ENCODE data around the gene RAB32.

The RAB32 gene

DNA sequence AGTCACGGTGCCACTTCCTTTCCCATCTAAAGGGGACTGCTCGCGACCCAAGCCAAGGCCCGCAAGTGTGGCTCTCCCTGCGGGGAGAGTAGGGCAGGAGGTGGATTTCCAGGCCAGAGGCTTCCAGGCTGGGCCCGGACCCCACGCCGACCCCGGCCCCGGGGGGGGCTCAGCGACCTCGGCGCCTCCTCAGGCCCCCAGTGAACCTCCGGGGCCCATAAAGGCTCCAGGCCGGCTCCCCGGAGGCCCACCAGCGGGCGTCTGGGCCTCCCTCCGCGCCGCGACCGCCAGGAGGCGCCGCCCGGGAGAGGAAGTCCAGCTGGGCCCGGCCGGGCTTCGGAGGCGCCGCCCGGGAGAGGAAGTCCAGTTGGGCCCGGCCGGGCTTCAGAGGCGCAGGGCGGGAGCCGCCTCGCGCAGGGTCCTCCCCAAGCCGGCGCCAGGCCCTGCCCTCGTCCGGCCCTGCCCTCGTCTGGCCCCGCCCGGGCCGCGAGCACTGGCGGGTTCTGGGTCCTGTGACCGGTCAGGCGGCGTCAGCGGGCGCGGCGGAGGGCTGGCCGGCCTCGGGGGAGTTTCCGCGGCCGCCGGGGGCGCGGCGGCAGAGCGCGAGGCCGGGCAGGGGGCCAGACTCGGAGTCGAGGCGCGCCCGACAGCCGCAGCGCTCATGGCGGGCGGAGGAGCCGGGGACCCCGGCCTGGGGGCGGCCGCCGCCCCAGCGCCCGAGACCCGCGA is at the start of gene RAB32:
RAB32 (plus strand) TSS at position 623 of the 729 bp plus-strand sequence; CDS start at position 662, 39 bp downstream.
- TF ChIP-seq, protein P1, sequence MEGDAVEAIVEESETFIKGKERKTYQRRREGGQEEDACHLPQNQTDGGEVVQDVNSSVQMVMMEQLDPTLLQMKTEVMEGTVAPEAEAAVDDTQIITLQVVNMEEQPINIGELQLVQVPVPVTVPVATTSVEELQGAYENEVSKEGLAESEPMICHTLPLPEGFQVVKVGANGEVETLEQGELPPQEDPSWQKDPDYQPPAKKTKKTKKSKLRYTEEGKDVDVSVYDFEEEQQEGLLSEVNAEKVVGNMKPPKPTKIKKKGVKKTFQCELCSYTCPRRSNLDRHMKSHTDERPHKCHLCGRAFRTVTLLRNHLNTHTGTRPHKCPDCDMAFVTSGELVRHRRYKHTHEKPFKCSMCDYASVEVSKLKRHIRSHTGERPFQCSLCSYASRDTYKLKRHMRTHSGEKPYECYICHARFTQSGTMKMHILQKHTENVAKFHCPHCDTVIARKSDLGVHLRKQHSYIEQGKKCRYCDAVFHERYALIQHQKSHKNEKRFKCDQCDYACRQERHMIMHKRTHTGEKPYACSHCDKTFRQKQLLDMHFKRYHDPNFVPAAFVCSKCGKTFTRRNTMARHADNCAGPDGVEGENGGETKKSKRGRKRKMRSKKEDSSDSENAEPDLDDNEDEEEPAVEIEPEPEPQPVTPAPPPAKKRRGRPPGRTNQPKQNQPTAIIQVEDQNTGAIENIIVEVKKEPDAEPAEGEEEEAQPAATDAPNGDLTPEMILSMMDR (IDR thresholded peaks at IDR 0.05; ENCODE audit: low read depth, low read length), result peak; percentile 30
- H3K4me3 ChIP-seq (replicated peaks in 1 of 2; ENCODE audit: low read depth in 2 of 2, low read length in 2 of 2), result peak within 1 kb of the TSS; percentile 87 to 90
- DNase-seq (ENCODE audit: low read depth in 2 of 2), result peak; percentile 93 to 98

DNA sequence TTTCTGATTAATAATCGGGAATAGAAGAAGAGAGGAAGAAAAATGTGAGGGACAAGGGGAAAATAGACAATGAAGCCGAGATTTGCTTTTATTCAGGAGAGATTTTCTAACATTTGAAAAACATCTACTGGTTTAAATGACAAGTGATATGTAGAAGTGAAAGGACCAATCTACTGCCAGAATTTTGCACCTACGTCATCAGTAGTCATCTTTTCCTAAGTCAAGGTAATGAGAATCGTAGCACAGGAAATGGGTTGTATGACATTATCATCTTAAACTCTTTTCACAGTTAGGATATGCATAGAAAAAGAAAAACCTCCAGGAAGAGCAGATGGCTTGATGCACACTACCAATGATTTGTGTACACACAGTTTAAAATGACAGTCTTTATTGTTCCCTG is 45.3 kb upstream of the RAB32 start:
- TF ChIP-seq, protein P1 (IDR thresholded peaks at IDR 0.05; ENCODE audit: low read depth, low read length), result no peak
- no peak overlapping the region for H3K4me3 ChIP-seq (replicated peaks in 1 of 2; ENCODE audit: low read depth in 2 of 2, low read length in 2 of 2)
- peak in 1 of 2 donors; percentile 2 for DNase-seq (ENCODE audit: low read depth in 2 of 2)

DNA sequence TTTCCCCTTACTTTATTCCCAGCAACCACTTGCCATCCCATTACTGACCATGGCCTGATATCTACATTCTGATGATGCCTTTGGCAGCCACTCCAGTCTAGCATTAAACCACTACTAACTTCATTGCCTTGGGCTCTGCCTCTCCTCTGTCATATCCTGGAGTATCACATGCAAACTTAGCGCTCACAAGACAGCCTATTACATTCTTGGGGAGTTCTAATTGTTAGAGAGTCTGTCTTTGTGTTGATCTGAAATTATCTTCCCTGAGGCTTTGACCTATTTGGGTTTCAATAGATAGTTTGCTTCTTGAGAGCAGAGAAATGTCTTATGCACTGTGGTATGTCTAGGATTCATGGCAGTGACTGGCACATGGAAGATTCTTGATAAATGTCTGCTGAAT is 40.5 kb upstream of the RAB32 start:
- H3K4me3 ChIP-seq (replicated peaks in 1 of 2; ENCODE audit: low read depth in 2 of 2, low read length in 2 of 2), result no peak overlapping the region
- TF ChIP-seq, protein P1 (IDR thresholded peaks at IDR 0.05; ENCODE audit: low read depth, low read length), result no peak
- DNase-seq (ENCODE audit: low read depth in 2 of 2), result no peak

DNA sequence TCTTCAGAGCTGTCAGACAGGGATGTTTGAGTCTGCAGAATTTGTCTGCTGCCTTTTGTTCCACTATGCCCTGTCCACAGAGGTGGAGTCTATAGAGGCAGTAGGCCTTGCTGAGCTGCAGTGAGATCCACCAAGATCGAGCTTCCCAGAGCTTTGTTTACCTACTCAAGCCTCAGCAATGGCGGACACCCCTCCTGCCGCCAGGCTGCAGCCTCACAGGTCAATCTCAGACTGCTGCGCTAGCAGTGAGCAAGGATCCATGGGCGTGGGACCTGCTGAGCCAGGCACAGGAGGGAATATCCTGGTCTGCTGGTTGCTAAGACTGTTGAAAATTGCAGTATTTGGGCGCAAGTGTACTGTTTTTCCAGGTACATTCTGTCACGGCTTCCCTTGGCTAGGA is 28.4 kb upstream of the RAB32 start:
- no peak for DNase-seq (ENCODE audit: low read depth in 2 of 2)
- H3K4me3 ChIP-seq (replicated peaks in 1 of 2; ENCODE audit: low read depth in 2 of 2, low read length in 2 of 2), result no peak overlapping the region
- TF ChIP-seq, protein P1 (IDR thresholded peaks at IDR 0.05; ENCODE audit: low read depth, low read length), result no peak

DNA sequence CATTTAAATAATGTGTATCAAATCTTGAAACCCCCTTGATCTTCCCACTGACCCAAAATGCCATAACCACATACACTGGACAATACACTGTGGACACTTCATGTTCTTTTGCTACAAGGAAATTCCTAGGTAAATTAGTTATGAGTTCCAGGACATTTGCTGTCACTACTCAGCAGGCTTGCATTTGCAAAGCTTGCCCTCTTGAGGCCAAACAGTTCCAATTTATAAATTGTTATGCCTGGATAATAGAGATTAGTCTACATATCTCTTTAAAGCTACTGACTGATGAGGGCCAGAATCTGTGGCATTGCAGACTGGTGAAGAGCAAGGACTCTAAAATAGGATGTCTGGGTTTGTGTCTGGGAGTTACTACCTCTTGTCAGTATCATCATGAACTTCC is 17.4 kb upstream of the RAB32 start:
- TF ChIP-seq, protein P1 (IDR thresholded peaks at IDR 0.05; ENCODE audit: low read depth, low read length), result peak; percentile 39
- no peak overlapping the region for H3K4me3 ChIP-seq (replicated peaks in 1 of 2; ENCODE audit: low read depth in 2 of 2, low read length in 2 of 2)
- peak; percentile 38 to 53 for DNase-seq (ENCODE audit: low read depth in 2 of 2)

DNA sequence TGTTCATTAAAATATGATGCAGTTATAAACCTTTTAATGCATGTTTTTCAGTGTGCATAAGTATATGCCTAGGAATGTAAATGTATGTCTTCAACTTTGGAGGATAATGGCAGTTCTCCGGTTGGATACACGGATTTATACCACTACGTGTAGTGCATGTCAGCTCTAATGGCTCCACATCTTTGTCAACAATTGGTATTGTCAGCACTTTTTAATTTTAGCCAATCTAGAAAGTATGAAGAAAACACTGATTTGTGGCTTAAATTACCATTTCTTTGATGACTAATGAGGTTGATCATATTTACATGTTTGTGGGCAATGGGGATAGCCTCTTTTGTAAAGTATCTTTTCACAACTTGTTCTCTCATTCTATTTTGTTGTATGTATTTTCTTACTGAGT is 10.9 kb upstream of the RAB32 start:
- no peak for DNase-seq (ENCODE audit: low read depth in 2 of 2)
- TF ChIP-seq, protein P1 (IDR thresholded peaks at IDR 0.05; ENCODE audit: low read depth, low read length), result no peak
- no peak overlapping the region for H3K4me3 ChIP-seq (replicated peaks in 1 of 2; ENCODE audit: low read depth in 2 of 2, low read length in 2 of 2)

DNA sequence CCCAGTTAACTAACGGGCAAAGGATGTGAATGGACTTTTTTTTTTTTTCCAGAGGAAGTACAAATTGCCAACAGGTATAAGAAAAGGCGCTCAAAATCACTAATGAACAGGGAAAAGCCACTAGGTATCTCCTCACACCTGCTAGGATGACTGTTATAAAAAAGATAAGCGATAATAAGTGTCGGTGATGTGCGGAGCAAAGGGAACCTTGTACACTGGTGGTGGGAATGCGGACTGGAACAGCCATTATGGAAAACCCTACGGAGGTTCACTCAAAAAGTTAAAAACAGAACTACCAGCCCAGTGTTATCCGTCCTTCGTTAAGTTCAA is 787 bp upstream of the RAB32 start:
- TF ChIP-seq, protein P1 (IDR thresholded peaks at IDR 0.05; ENCODE audit: low read depth, low read length), result no peak
- peak overlapping the region; percentile 50 to 87 for H3K4me3 ChIP-seq (replicated peaks in 1 of 2; ENCODE audit: low read depth in 2 of 2, low read length in 2 of 2)

More for the DNA sequence above, 787 bp upstream of the RAB32 start:
- DNase-seq (ENCODE audit: low read depth in 2 of 2), result peak in 1 of 2 donors; percentile 54
